ENCODE measurements around the gene UBA7.
"Not testable (repeated sequence)": the region's sequence is repeated elsewhere in the genome, so short reads cannot be mapped to it uniquely, and the experiment has no call there.

The UBA7 gene, protein sequence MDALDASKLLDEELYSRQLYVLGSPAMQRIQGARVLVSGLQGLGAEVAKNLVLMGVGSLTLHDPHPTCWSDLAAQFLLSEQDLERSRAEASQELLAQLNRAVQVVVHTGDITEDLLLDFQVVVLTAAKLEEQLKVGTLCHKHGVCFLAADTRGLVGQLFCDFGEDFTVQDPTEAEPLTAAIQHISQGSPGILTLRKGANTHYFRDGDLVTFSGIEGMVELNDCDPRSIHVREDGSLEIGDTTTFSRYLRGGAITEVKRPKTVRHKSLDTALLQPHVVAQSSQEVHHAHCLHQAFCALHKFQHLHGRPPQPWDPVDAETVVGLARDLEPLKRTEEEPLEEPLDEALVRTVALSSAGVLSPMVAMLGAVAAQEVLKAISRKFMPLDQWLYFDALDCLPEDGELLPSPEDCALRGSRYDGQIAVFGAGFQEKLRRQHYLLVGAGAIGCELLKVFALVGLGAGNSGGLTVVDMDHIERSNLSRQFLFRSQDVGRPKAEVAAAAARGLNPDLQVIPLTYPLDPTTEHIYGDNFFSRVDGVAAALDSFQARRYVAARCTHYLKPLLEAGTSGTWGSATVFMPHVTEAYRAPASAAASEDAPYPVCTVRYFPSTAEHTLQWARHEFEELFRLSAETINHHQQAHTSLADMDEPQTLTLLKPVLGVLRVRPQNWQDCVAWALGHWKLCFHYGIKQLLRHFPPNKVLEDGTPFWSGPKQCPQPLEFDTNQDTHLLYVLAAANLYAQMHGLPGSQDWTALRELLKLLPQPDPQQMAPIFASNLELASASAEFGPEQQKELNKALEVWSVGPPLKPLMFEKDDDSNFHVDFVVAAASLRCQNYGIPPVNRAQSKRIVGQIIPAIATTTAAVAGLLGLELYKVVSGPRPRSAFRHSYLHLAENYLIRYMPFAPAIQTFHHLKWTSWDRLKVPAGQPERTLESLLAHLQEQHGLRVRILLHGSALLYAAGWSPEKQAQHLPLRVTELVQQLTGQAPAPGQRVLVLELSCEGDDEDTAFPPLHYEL

DNA sequence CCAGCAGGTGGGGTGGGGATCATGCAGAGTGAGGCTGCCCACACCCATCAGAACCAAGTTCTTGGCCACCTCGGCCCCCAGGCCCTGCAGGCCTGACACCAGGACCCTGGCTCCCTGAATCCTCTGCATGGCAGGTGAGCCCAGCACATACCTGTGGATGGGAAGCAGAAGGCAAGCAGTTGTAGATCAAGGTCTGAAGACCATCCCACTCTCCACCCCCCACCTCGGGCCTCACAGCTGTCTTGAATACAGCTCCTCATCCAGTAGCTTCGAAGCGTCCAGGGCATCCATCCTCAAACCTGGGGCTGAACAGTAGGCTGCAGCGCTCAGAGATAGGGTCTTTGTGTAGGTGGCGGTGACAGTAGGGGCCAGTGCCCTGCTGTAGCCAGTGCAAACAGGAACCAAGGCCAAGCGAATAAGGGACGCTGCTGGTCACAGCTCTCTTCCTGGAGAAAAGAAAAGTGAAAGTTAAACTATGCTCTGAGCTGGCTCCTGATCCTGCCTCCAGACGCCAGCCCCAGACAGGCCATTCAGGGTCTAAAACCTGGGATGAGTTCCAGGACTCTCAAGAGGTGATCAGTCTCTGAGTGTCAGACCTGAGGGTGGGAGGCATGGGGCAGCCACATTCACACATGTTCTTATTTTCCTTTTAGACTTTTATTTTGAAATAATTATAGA, at the start of gene UBA7:
Gene UBA7, minus strand, starts transcription at position 457 of the 678 bp plus-strand sequence. Its CDS starts 166 bp downstream, at position 291.
- peak; percentile 93 for DNase-seq (ENCODE audit: low spot score)

DNA sequence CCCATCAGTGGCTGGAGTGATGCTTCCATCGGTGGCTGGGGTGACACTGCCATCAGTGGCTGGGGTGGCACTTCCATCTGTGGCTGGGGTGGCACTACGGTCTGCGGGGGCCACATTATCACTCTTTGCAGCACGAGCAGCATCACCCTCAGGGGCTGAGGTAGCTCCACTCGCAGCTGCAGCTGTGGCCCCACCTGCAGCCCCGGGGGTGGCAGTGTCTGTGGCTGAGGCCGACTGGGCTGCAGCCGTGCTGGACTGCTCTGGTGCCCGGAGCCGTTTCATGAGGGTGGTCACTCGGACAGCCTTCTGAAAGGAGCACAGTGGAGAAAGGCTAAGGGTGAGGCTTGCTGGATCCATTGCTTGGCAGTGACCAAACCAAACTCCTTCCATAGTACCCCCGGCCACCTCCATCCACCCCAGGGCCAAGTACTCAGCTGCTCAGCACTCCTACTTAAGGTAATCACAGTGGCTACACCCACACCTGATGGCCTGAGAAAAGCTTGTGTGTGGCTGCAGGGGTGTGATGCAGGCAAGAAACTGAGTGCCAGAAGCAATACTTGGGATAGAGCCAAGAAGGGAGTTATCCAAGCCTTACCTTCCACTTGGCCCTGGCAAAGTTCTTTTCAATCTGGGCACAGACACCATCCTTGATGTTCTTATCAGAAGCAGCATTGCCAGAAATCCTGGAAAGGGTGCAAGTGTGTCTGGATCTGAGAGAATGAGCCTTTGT, 46.0 kb upstream of the UBA7 start:
- DNase-seq (ENCODE audit: low spot score) = no peak

DNA sequence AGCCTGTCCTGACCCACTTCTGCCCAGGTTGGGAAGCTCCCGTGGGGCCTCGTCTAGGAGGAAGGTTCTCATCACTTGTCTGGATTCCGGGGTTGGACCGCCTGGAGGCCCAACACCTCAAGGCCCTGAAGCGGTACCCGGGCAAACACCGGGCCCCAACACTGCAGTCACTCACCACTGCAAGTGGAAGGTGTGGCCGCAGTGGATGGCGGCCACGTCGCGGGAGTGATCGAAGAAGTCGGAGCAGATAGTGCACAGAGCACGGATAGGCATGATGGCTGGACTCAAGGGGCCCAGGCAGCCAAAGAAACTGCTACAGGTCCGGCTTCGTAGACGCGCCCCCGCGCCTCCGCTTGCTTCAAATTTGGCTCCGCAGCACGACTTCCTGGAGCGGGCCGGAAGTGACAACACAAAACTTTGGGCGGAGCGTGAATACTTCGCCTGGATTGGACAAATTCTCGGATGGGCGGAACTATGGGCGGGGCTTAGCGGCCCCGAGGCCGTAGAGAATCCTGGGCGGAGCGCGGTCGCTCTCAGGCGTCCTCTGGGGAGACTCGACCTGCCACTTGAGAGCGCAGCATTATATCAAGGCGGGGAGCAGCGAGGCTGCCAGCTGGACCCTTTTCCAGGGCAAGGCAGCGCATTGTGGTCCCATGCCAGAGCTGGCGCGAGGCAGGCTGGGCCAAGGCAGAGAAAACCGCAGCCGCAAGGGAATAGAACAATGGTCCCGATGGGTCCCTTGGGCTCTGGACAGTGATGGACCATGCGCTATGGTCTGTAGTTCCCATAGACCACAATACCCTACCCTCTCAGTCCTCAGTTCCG, 42.6 kb upstream of the UBA7 start, which contains the start of gene TRAIP:
Gene TRAIP, minus strand, starts transcription at position 384 of the 825 bp plus-strand sequence. Its CDS starts 111 bp downstream, at position 273.
- DNase-seq (ENCODE audit: low spot score) = peak; percentile 99

DNA sequence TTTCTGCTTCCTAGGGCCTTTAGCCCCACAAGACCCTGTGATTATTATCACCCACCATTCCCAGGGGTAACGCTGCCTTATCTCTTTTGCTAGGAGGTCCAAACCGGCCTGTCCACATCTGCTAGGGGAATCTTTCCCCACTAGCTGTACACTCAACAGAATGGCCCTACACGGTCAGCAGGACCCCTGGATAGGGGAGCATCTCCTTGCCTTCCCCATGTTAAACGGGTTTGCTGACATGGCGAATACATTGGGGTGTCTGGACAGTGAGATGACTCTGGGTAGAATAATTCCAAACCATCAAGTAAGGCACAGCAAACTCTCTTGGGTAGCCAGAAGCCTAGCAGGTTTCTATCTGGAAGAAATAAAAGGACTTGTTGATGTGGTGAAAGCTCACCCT, 41.9 kb upstream of the UBA7 start:
- no peak for DNase-seq (ENCODE audit: low spot score)

DNA sequence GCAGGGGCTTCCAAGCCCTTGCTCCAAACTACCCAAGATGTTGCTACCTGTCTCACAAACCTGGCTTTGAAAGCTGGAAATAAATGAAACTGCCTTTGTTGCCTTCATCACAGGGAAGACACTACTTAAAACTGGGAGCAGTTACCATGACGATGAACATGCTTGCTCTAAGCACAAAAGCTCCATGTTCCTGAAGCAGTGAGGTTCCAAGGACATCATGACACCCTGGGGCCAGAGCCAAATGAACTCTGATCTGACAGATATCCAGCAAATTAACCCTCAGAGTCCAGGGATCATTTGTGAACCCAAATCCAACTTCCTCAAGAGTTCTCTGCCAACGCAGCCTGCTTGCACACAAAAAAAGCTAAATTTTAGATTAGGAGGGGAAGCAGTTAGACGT, 31.9 kb upstream of the UBA7 start:
- no peak for DNase-seq (ENCODE audit: low spot score)

DNA sequence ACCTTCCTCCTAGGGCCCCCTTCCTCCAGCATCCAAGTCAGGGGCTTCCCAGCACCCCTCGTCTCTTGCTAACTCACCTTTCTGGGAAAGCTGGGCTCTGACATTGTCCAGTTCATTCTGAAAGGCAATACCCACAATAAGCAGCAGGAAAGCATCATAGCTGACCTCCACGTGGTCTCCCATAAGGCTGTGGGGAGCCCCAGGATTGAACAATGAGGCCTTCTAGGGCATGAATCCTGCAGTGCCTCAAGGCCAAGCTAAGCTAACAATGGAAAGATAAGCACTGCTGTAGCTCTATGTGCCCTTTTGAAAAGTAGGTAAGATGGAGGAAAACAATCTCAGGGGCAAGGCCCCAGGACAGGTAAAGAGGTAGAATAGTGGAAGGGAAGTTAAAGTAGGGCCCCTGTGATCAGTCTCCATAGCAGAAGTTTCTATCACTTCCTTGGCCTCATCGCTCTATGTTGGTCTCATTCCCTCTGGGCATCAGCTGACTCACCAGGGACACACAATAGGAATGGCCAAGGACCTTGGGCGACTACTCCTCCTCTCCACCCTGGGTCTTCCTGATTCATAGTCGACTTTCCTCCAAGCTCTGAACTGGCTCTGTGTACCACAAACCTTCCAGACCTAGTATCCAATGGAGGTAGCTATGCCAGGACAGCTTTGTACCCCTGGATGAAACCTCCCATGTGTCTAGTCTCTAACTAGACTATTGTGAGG, 30.9 kb upstream of the UBA7 start:
- no peak for DNase-seq (ENCODE audit: low spot score)

DNA sequence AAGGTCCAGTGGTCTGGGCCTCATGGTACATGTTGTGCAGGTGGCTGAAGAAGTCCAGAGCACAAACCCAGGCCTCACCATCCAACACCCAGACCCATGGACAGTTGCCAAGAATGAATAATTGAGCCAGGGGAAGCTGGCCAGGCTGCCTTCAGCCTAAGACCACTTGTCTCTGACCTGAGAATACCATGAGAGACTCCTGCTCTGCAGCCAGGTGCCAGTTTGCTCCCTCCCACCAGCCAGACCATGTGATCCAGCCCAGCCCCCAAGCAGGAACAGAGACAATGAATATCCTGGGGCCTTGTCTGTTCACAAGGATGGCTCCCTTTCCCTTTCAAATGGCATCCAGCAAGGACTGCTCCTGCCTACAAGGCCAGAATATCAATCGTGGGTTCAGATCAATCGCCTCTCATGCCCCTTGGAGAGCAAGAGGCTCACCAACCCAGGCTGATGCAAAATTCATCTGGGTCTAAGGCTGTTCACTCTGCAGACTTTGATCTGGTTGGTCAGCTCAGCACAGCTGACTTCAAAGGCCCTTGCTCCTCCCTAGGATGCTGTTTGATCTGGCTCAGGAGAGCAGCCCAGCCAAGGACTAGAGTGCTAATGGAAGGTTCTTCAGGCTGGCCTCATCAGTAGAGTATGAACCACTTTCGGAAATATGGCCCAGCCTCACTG, 29.2 kb upstream of the UBA7 start:
- DNase-seq (ENCODE audit: low spot score) = no peak

DNA sequence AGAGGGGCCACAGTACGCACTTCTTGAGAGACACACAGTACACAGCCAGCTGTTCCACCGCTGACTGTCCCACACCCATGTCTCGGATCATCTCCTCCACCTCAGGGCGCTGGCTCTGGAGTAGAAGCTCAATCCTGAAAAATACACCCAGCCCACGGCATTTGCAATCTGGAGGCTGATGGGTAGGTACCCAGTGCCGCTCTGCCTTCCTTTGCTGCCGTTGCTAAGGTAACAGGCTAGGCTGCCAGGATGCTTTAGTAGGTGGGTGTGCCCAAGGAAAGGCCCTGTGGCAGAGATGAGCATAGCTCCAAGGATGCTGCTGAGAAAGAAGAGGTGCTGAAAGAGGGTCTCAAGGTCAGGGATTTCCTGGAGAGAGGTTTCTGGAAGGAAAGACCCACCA, 28.1 kb upstream of the UBA7 start:
- DNase-seq (ENCODE audit: low spot score) = no peak

DNA sequence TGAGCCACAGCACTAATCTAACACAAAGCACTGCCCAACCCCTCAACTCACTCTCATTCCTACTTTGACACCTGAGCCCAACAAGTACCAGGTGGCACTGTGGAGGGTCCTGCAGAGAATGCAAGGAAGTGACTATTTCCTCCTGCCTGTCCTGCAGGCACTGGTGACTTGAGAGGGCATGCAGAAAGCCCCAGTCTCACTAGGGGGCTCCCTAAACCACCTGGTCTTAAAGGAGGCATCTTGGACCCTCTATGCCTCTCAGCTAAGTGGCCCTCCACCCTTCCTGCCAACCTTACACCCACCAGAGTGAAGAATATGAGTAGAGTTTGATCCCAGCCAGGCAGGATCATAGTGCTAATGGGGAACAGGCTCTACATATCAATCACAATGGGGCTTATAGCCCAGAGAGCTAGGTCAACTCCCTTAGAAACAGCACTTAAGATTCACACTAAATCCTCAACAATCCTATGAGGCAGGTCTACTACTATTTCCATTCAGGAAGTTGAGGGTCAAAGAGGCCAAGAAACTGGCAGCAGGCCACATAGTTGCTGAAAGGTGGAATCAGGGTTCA, 27.5 kb upstream of the UBA7 start:
- DNase-seq (ENCODE audit: low spot score) = no peak

DNA sequence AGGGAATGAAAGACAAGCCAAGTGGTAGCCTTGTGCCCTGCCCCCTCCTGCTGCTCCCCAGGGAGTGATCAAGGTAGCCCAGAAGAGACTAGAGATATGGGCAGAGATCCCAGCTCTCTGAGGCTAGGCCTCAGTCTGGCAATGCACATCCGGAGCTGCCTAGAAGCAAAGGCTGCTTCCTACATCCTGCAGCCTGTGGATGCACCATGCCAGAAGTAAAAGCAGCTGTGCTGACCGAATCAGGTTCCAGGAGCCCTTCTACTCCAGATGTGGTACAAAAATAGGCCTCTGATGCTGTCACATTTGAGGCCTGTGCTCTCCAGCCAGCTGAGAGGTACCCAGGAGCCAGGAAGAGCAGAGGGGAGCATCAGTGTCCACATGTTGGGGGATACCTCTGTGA, 26.6 kb upstream of the UBA7 start:
- DNase-seq (ENCODE audit: low spot score) = no peak

DNA sequence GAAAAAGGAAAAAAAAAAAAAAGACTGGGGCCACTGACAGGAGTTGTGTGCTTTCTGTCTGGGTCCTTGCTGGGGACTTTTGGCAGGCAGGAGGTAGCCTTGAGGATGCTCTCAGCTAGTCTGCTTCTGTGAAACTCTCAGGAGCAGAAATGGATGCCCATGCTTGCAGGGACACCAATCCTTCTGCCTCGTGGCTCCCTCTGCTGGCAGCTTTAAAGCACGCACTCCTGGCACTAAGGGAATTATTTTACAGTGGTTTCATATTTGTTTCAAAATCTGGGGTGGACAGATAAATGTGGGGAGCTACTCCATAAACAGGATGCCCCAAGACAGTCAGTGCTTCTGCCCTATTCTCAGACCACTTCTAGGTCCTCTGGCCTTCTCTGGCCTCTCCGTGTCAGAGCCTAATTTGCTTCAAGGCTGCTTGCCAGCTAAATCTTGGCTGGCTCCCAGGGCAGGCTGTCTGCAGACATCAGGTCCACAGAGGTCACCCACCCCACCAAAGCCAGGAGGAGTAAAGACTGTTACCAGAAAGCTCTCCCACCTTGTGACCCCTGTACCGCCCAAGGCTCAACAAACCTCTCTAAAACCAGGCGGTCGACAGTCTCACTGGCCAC, 25.5 kb upstream of the UBA7 start:
- DNase-seq (ENCODE audit: low spot score) = peak; percentile 78

DNA sequence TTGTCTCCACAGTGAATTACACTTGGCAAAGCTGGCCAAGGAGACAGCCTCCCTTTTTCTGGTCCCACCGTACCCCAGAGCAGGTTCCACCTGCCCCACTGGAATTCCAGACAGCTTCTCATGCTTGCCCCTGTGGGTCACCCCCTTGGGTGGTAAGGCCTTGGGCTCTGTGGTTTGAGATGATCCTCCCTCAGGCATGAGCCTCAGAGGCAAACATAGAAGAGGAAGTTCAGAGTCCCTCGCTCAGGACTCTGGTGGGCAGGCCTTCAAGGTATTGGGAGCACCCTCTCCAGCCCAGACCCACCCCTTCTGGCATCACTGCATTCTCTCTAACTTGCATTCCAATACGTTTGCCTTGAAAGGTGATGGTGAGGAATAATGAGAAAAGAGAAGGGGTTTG, 17.6 kb upstream of the UBA7 start:
- no peak for DNase-seq (ENCODE audit: low spot score)

DNA sequence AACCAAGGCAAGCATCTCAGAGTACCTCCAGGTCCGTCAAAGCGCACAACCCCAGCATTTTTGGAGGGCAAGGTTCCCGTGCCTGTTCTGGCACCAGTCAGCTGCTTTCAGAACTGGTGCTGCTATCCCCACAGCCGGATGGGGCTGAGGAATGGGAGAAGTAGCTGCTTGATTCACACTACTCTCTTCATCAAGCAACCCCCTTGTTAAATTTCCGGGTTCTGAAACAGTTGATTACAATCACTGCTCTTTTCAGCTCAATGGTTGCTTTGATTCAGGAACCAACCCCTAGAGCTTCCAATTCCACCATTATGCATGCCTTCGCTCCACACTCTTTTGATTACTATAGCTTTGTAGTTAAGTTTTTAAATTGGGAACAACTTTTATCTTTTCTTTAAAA, 12.3 kb upstream of the UBA7 start:
- DNase-seq (ENCODE audit: low spot score) = no peak

DNA sequence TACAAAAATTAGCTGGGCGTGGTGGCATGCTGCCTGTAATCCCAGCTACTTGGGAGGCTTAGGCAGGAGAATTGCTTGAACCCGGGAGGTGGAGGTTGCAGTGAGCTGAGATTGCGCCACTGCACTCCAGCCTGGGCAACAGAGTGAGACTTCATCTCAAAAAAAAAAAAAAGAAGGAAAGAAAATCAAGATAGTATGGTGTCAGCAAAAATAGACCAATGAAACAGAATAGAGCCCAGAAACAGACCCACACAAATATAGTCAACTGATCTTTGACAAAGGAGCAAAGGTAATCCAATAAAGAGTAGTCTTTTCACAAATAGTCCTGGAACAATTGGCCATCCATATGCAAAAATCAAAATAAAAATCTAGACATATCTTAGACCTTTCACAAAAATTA, 9.4 kb upstream of the UBA7 start:
- not testable (repeated sequence) for DNase-seq (ENCODE audit: low spot score)

DNA sequence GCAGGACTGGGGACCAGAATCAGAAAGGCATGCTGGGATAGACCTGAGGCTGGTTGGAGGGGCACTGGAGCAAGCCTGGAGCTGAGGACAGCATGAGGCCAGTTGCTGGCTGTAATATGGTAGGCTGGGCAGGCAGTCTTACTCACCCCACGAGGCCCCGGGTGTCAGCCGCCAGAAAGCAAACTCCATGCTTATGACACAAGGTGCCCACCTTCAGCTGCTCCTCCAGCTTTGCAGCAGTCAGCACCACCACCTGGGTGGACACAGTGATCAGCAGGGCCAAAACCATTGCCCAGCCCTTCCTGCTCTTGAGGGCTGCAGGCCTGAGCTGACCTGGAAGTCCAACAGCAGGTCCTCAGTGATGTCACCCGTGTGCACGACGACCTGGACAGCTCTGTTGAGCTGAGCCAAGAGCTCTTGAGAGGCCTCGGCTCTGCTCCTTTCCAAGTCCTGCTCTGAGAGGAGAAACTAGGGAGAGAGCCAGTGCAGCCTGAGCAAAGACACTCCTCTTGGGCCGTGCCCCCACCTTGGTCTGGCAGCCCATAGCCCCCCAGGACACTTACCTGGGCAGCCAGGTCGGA, 747 bp downstream of the UBA7 start:
- peak; percentile 31 for DNase-seq (ENCODE audit: low spot score)

DNA sequence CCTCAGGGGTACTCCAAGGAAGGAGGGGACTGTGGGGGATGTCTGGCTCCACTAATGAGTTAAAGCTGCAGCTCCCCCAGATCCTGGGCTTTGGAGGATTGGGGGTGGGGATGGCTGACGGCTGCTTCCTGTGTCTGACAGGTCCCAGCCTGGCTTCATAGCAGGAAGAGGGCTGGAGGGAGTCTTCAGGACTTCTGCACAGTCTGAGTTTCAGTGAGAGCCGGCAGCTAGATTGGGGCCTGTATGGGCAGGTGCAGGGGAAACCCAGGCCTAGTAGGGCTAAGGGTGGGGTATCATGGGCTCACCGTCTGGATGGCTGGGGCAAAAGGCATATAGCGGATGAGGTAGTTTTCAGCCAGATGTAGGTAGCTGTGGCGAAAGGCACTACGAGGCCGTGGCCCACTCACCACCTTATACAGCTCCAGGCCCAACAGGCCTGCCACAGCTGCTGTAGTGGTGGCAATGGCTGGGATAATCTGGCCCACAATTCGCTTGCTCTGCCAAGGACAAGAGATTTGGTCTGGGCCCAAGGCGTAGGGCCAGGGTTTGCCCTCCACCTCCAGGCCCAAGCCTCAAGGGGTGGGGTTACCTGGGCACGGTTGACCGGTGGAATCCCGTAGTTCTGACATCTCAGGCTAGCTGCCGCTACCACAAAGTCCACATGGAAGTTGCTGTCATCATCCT, 6.2 kb downstream of the UBA7 start:
- peak; percentile 55 for DNase-seq (ENCODE audit: low spot score)

DNA sequence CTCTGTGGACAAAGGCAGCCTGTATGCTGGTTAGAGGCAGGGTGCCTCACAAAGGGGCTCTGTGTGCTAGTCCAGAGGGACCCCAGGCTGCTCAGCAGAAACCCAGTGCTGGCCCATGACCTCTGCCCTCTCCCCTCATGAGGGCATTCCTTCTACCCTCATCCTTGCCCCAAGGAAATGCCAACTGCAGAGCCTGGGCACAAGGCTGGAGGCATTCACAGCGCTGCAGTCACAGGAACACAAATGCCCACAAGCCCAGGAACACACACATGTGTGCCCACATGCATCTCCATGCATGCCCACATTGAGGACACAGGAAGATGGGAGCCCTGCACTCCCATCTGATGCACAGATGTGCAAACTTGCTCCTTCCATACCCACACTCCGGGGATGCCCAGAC, 6.9 kb downstream of the UBA7 start:
- DNase-seq (ENCODE audit: low spot score) = no peak

Data from hepatic stellate cell (primary cell).